Neural cell (in vitro differentiated cells): Measurements from ENCODE around the gene SLC6A16. TPM values are rescaled to one million over a fixed set of nuclear protein-coding genes. Genes with fewer than 3 reads are reported as not detected.

Source experiments
- H2AFZ ChIP-seq: fragments of 200-600, 300-800 bp; sonication (generic), shearing (Covaris generic); 2 replicates; pipeline ENCODE4 v1.6.0; 2014; ENCODE audit warnings: low read depth, mild to moderate bottlenecking, antibody characterized with exemption, low read length, moderate library complexity
- H3F3A ChIP-seq: fragments of 200-600 bp; shearing (Covaris generic); 2 replicates; pipeline ENCODE4 v1.6.1; 2016; ENCODE audit warnings: mild to moderate bottlenecking, moderate library complexity, mixed read lengths, antibody characterized with exemption, low read length; ENCODE audit not compliant: insufficient read depth, poor library complexity, severe bottlenecking
- H3K27ac ChIP-seq: fragments of 200-600, 300-800 bp; sonication (generic), shearing (Covaris generic); 2 replicates; pipeline ENCODE4 v1.5.1; 2014; ENCODE audit warnings: mild to moderate bottlenecking, low read length, moderate library complexity
- H3K27me3 ChIP-seq: fragments of 300-800, 200-600 bp; sonication (generic), shearing (Covaris generic); 2 replicates; pipeline ENCODE4 v1.6.0; 2014; ENCODE audit warnings: mild to moderate bottlenecking, low read depth, low read length, moderate library complexity; ENCODE audit not compliant: insufficient read depth
- H3K36me3 ChIP-seq: fragments of 300-800, 200-600 bp; sonication (generic), shearing (Covaris generic); 2 replicates; pipeline ENCODE4 v1.5.1; 2014; ENCODE audit warnings: mild to moderate bottlenecking, antibody characterized with exemption, low read length, moderate library complexity; ENCODE audit not compliant: insufficient read depth
- H3K4me2 ChIP-seq: fragments of 300-800, 200-600 bp; sonication (generic), shearing (Covaris generic); 2 replicates; pipeline ENCODE4 v1.6.0; 2014; ENCODE audit warnings: mild to moderate bottlenecking, low read length
- H3K4me3 ChIP-seq: fragments of 300-800, 200-600 bp; sonication (generic), shearing (Covaris generic); 2 replicates; pipeline ENCODE4 v1.5.1; 2014; ENCODE audit warnings: mild to moderate bottlenecking, low read length, moderate library complexity
- H3K79me2 ChIP-seq: fragments of 200-600 bp; shearing (Covaris generic); replicated peaks from 2 replicates; pipeline ENCODE4 v1.6.0; 2014; ENCODE audit warnings: mild to moderate bottlenecking, low read length, moderate library complexity; ENCODE audit not compliant: insufficient read depth
- H3K9ac ChIP-seq: fragments of 300-800, 200-600 bp; sonication (generic), shearing (Covaris generic); 2 replicates; pipeline ENCODE4 v1.6.1; 2016; ENCODE audit warnings: mild to moderate bottlenecking, low read length, mixed read lengths
- H3K9me2 ChIP-seq: fragments of 200-600 bp; shearing (Covaris generic); 2 replicates; pipeline ENCODE4 v1.6.1; 2016; ENCODE audit warnings: mild to moderate bottlenecking, low read length, mixed read lengths; ENCODE audit not compliant: insufficient read depth
- H3K9me3 ChIP-seq: fragments of 200-600, 300-800 bp; sonication (generic), shearing (Covaris generic); 2 replicates; pipeline ENCODE4 v1.6.1; 2016; ENCODE audit warnings: mild to moderate bottlenecking, mixed run types, low read length, moderate library complexity, mixed read lengths
- H4K20me1 ChIP-seq: fragments of 200-600 bp; shearing (Covaris generic); 2 replicates; pipeline ENCODE4 v1.6.1; 2016; ENCODE audit warnings: mild to moderate bottlenecking, mixed run types; ENCODE audit not compliant: insufficient read depth
- CTCF ChIP-seq: fragments of 450-650 bp; IDR thresholded peaks from 2 replicates; pipeline ENCODE4 v1.5.1; 2014; ENCODE audit warnings: antibody characterized with exemption, mild to moderate bottlenecking, moderate library complexity; ENCODE audit not compliant: poor library complexity, severe bottlenecking
- EP300 ChIP-seq: fragments of 450-650 bp; conservative IDR thresholded peaks from 2 replicates; pipeline ENCODE4 v1.6.1; 2014; ENCODE audit warnings: antibody characterized with exemption, mild to moderate bottlenecking, moderate library complexity; ENCODE audit not compliant: poor library complexity, severe bottlenecking
- MXI1 ChIP-seq: fragments of 450-650 bp; conservative IDR thresholded peaks from 2 replicates; pipeline ENCODE4 v1.6.1; 2014; ENCODE audit warnings: antibody characterized with exemption, mild to moderate bottlenecking; ENCODE audit not compliant: poor library complexity, severe bottlenecking
- POLR2AphosphoS5 ChIP-seq: IDR thresholded peaks from 2 replicates; pipeline ENCODE4 v1.6.1; 2012
- RAD21 ChIP-seq: fragments of 450-650 bp; conservative IDR thresholded peaks from 2 replicates; pipeline ENCODE4 v1.6.1; 2014; ENCODE audit warnings: antibody characterized with exemption, mild to moderate bottlenecking, moderate library complexity
- REST ChIP-seq: IDR thresholded peaks from 2 replicates; pipeline ENCODE4 v1.6.1; 2012; ENCODE audit warnings: borderline replicate concordance
- SMC3 ChIP-seq: fragments of 450-650 bp; conservative IDR thresholded peaks from 2 replicates; pipeline ENCODE4 v1.6.1; 2014; ENCODE audit warnings: antibody characterized with exemption, mild to moderate bottlenecking, moderate library complexity; ENCODE audit not compliant: poor library complexity
- TAF1 ChIP-seq: IDR thresholded peaks from 2 replicates; pipeline ENCODE4 v1.6.1; 2012; ENCODE audit warnings: low read depth
- polyA plus RNA-seq: library from polyadenylated mRNA; depleted of rRNA; stranded (reverse); fragments of >200 nt; gene quantifications from 2 replicates; pipeline ENCODE4 v1.2.3, GENCODE V29; 2014

SLC6A16 gene
- polyA plus RNA-seq, 1 donor from 2014 or later, result not detected

GRCh38 chr19:49272204-49272603 lies 52.8 kb downstream of the SLC6A16 start:
- H3K27ac ChIP-seq, result no peak overlapping the region
- no peak overlapping the region for H3K4me3 ChIP-seq
- no peak overlapping the region for H2AFZ ChIP-seq
- H3K9ac ChIP-seq, result no peak overlapping the region
- H3K9me3 ChIP-seq, result no peaks in the 10 kb centered on the region
- H3K27me3 ChIP-seq, result no peaks in the 10 kb centered on the region
- H4K20me1 ChIP-seq, result no peaks in the 10 kb centered on the region
- no peaks in the 10 kb centered on the region for H3K9me2 ChIP-seq
- no peaks in the 10 kb centered on the region for H3K36me3 ChIP-seq
- no peak overlapping the region for H3K4me2 ChIP-seq
- TF ChIP-seq RAD21, result no peak
- no peak for TF ChIP-seq SMC3
- no peak for TF ChIP-seq EP300
- TF ChIP-seq POLR2AphosphoS5, result no peak
- no peak for TF ChIP-seq MXI1
- TF ChIP-seq TAF1, result no peak
- no peak for TF ChIP-seq REST
- no peaks in the 10 kb centered on the region for H3F3A ChIP-seq
- H3K79me2 ChIP-seq, result no peaks in the 10 kb centered on the region

- no peaks in the 10 kb centered on the region for H3K9me3 ChIP-seq
- no peaks in the 10 kb centered on the region for H3K27me3 ChIP-seq
- H4K20me1 ChIP-seq, result no peaks in the 10 kb centered on the region
- TF ChIP-seq TAF1, result no peak
- no peak for TF ChIP-seq SMC3
- no peak for TF ChIP-seq REST
- no peak for TF ChIP-seq RAD21
- TF ChIP-seq EP300, result no peak
- TF ChIP-seq CTCF, result no peak
- no peak overlapping the region for H3K27ac ChIP-seq
- H2AFZ ChIP-seq, result no peak overlapping the region
- H3K9ac ChIP-seq, result no peak overlapping the region
- no peaks in the 10 kb centered on the region for H3F3A ChIP-seq
- no peak overlapping the region for H3K4me2 ChIP-seq
- H3K9me2 ChIP-seq, result no peaks in the 10 kb centered on the region
- H3K4me3 ChIP-seq, result no peak overlapping the region
- no peaks in the 10 kb centered on the region for H3K36me3 ChIP-seq
- no peaks in the 10 kb centered on the region for H3K79me2 ChIP-seq
These were observed 53.8 kb downstream of the SLC6A16 start for GRCh38 chr19:49271080-49271753.
